ENCODE data around the gene LRRC25. TPM values are rescaled to one million over a fixed set of nuclear protein-coding genes. Genes with fewer than 3 reads are reported as not detected.

Gene LRRC25
- total and polyA plus RNA-seq, 5 donors: 1.5 to 4.3 (median 3.6) TPM

- Histone ChIP-seq H3K27me3 (ENCODE audit: control insufficient read depth, insufficient read depth) (no peaks in the 10 kb centered on the region), H3K4me3 (ENCODE audit: low read length) (no peak overlapping the region), H3K9me3 (ENCODE audit: control insufficient read depth, low read length) (no peaks in the 10 kb centered on the region), H3K4me1 (ENCODE audit: control insufficient read depth, insufficient read depth, low read length) (no peaks in the 10 kb centered on the region), H3K27ac (ENCODE audit: low read length) (no peak overlapping the region)
- intact Hi-C loops (cut with DNase I): loop anchor here in 1 of 4 donors (10.0 kb wide), 1 partner anchor 63 kb away; no protein-coding TSS in a partner anchor
- ATAC-seq (no peak), DNase-seq (no peak)
- 79% methylated on average over 8 of the region's 8 CpGs for WGBS
Observed at GRCh38 chr19:18342090-18342632, 55.3 kb downstream of the LRRC25 start.

Small RNA genes within 50 kb of the gene (microRNA-seq; reads per million reads assigned to microRNA genes)
- gene MIR3189: 0 reads per million in 2 donors

Other genes starting within 250 kb of the LRRC25 start
- gene PIK3R2, start 244.5 kb downstream of the LRRC25 start, total RNA-seq: 10 to 100 TPM; 21.3 to 30.1 (median 26.4) TPM
- gene PIK3R2, start 244.5 kb downstream of the LRRC25 start, polyA plus RNA-seq: 7.1 TPM
- gene IFI30, start 223.8 kb downstream of the LRRC25 start, total RNA-seq: 10 to 100 TPM; 21.8 to 47.4 (median 35.9) TPM
- 10.1 TPM for gene IFI30, start 223.8 kb downstream of the LRRC25 start, polyA plus RNA-seq
- 10 to 100 TPM in 2 of 4 donors, 1 to 10 TPM in 2; 8.0 to 12.0 (median 10.0) TPM for gene MPV17L2, start 204.4 kb downstream of the LRRC25 start, total RNA-seq
- 19.5 TPM for gene MPV17L2, start 204.4 kb downstream of the LRRC25 start, polyA plus RNA-seq
- 10 to 100 TPM; 23.1 to 41.5 (median 29.5) TPM for gene RAB3A, start 193.6 kb downstream of the LRRC25 start, total RNA-seq
- 29.1 TPM for gene RAB3A, start 193.6 kb downstream of the LRRC25 start, polyA plus RNA-seq
- gene PDE4C, start 171.2 kb downstream of the LRRC25 start, total RNA-seq: 1 to 10 TPM in 2 of 4 donors, under 1 TPM in 2; 0.47 to 1.6 (median 0.97) TPM
- 2.8 TPM for gene PDE4C, start 171.2 kb downstream of the LRRC25 start, polyA plus RNA-seq
- gene IQCN, start 123.2 kb downstream of the LRRC25 start, total RNA-seq: 1 to 10 TPM in 2 of 4 donors, under 1 TPM in 2; 0.65 to 1.4 (median 1.1) TPM
- 5.3 TPM for gene IQCN, start 123.2 kb downstream of the LRRC25 start, polyA plus RNA-seq
- 100 to 1,000 TPM; 117 to 229 (median 122) TPM for gene JUND, start 116.0 kb downstream of the LRRC25 start, total RNA-seq
- gene JUND, start 116.0 kb downstream of the LRRC25 start, polyA plus RNA-seq: 233 TPM
- 10 to 100 TPM; 55.6 to 77.2 (median 64.8) TPM for gene LSM4, start 74.5 kb downstream of the LRRC25 start, total RNA-seq
- gene LSM4, start 74.5 kb downstream of the LRRC25 start, polyA plus RNA-seq: 131 TPM
- gene PGPEP1, start 57.0 kb downstream of the LRRC25 start, total RNA-seq: 10 to 100 TPM; 31.3 to 42.0 (median 35.0) TPM
- gene PGPEP1, start 57.0 kb downstream of the LRRC25 start, polyA plus RNA-seq: 17.4 TPM
- under 1 TPM in 3 of 4 donors, not detected in 1; 0.50 to 0.60 (median 0.53) TPM for gene GDF15, start 11.5 kb downstream of the LRRC25 start, total RNA-seq
- 0.25 TPM for gene GDF15, start 11.5 kb downstream of the LRRC25 start, polyA plus RNA-seq
- 10 to 100 TPM; 32.7 to 40.0 (median 37.8) TPM for gene SSBP4, start 21.8 kb upstream of the LRRC25 start, total RNA-seq
- 36.2 TPM for gene SSBP4, start 21.8 kb upstream of the LRRC25 start, polyA plus RNA-seq
- 10 to 100 TPM; 36.9 to 55.4 (median 45.3) TPM for gene ISYNA1, start 40.5 kb upstream of the LRRC25 start, total RNA-seq
- gene ISYNA1, start 40.5 kb upstream of the LRRC25 start, polyA plus RNA-seq: 50.7 TPM
- 10 to 100 TPM; 12.6 to 19.0 (median 14.0) TPM for gene ELL, start 124.4 kb upstream of the LRRC25 start, total RNA-seq
- gene ELL, start 124.4 kb upstream of the LRRC25 start, polyA plus RNA-seq: 9.3 TPM
- gene FKBP8, start 146.0 kb upstream of the LRRC25 start, total RNA-seq: 100 to 1,000 TPM; 204 to 236 (median 213) TPM
- 285 TPM for gene FKBP8, start 146.0 kb upstream of the LRRC25 start, polyA plus RNA-seq
- 10 to 100 TPM; 47.8 to 55.4 (median 52.2) TPM for gene KXD1, start 160.2 kb upstream of the LRRC25 start, total RNA-seq
- 49.0 TPM for gene KXD1, start 160.2 kb upstream of the LRRC25 start, polyA plus RNA-seq
- 100 to 1,000 TPM; 712 to 793 (median 725) TPM for gene UBA52, start 174.2 kb upstream of the LRRC25 start, total RNA-seq
- gene UBA52, start 174.2 kb upstream of the LRRC25 start, polyA plus RNA-seq: 622 TPM
- 10 to 100 TPM; 71.0 to 90.7 (median 77.1) TPM for gene REX1BD, start 191.2 kb upstream of the LRRC25 start, total RNA-seq
- gene REX1BD, start 191.2 kb upstream of the LRRC25 start, polyA plus RNA-seq: 99.9 TPM
- gene CRLF1, start 209.2 kb upstream of the LRRC25 start, total RNA-seq: 10 to 100 TPM in 3 of 4 donors, 1 to 10 TPM in 1; 7.2 to 64.0 (median 38.8) TPM
- 79.6 TPM for gene CRLF1, start 209.2 kb upstream of the LRRC25 start, polyA plus RNA-seq
- gene TMEM59L, start 215.2 kb upstream of the LRRC25 start, total RNA-seq: 1 to 10 TPM; 2.2 to 5.9 (median 4.0) TPM
- gene TMEM59L, start 215.2 kb upstream of the LRRC25 start, polyA plus RNA-seq: 4.8 TPM
- 10 to 100 TPM in 1 of 4 donors, 1 to 10 TPM in 3; 8.9 to 14.4 (median 9.3) TPM for gene KLHL26, start 239.4 kb upstream of the LRRC25 start, total RNA-seq
- gene KLHL26, start 239.4 kb upstream of the LRRC25 start, polyA plus RNA-seq: 5.1 TPM